MM.1S (cell line): ENCODE results near the gene POMT2.
A peak's percentile ranks its signal among the peaks of the same experiment; 100 is the strongest.

Source experiments
- DNase-seq: peaks from one replicate; pipeline ENCODE4 v3.0.0-alpha.2; 2015
- H2AFZ ChIP-seq: fragments of 300-600 bp; sonication (generic); 2 replicates; pipeline ENCODE4 v1.6.0; 2016; ENCODE audit warnings: antibody characterized with exemption, low read length
- H3F3A ChIP-seq: fragments of 300-600 bp; sonication (generic); 2 replicates; pipeline ENCODE4 v1.6.1; 2016; ENCODE audit warnings: mild to moderate bottlenecking, antibody characterized with exemption, low read length, moderate library complexity, mixed read lengths; ENCODE audit not compliant: insufficient read depth
- H3K27ac ChIP-seq: fragments of 300-600 bp; sonication (generic); 2 replicates; pipeline ENCODE4 v1.5.1; 2016; ENCODE audit warnings: mild to moderate bottlenecking, low read length
- H3K27me3 ChIP-seq: fragments of 300-600 bp; sonication (generic); replicated peaks from 2 replicates; pipeline ENCODE4 v1.6.0; 2016; ENCODE audit warnings: low read length; ENCODE audit not compliant: insufficient read depth
- H3K36me3 ChIP-seq: fragments of 300-600 bp; sonication (generic); replicated peaks from 2 replicates; pipeline ENCODE4 v1.6.1; 2016; ENCODE audit warnings: mild to moderate bottlenecking, low read length, mixed read lengths; ENCODE audit not compliant: insufficient read depth
- H3K4me1 ChIP-seq: fragments of 300-600 bp; sonication (generic); 2 replicates; pipeline ENCODE4 v1.6.1; 2016; ENCODE audit warnings: low read length, mixed read lengths
- H3K4me2 ChIP-seq: fragments of 300-600 bp; sonication (generic); 2 replicates; pipeline ENCODE4 v1.6.0; 2016; ENCODE audit warnings: low read depth, low read length
- H3K4me3 ChIP-seq: fragments of 300-600 bp; sonication (generic); 2 replicates; pipeline ENCODE4 v1.5.1; 2016; ENCODE audit warnings: low read length, mixed read lengths
- H3K79me2 ChIP-seq: fragments of 300-600 bp; sonication (generic); 2 replicates; pipeline ENCODE4 v1.6.1; 2016; ENCODE audit warnings: mixed run types, low read length, mixed read lengths
- H3K9ac ChIP-seq: fragments of 300-600 bp; sonication (generic); 2 replicates; pipeline ENCODE4 v1.6.1; 2016; ENCODE audit warnings: low read length, mixed read lengths
- H3K9me2 ChIP-seq: fragments of 300-600 bp; sonication (generic); replicated peaks from 2 replicates; pipeline ENCODE4 v1.6.1; 2016; ENCODE audit warnings: mild to moderate bottlenecking, low read length, mixed read lengths; ENCODE audit not compliant: insufficient read depth
- H3K9me3 ChIP-seq: fragments of 300-600 bp; sonication (generic); replicated peaks from 2 replicates; pipeline ENCODE4 v1.6.1; 2016; ENCODE audit warnings: mild to moderate bottlenecking, low read length, mixed read lengths; ENCODE audit not compliant: insufficient read depth
- H4K20me1 ChIP-seq: fragments of 300-600 bp; sonication (generic); 2 replicates; pipeline ENCODE4 v1.6.1; 2016; ENCODE audit warnings: mild to moderate bottlenecking, low read length, moderate library complexity, mixed read lengths; ENCODE audit not compliant: insufficient read depth
- CTCF ChIP-seq: fragments of 300-600 bp; sonication (generic); IDR thresholded peaks from 2 replicates; pipeline ENCODE4 v1.5.1; 2016; ENCODE audit warnings: antibody characterized with exemption, low read length, mixed read lengths
- EZH2 ChIP-seq: fragments of 300-600 bp; sonication (generic); optimal IDR thresholded peaks from 2 replicates; pipeline ENCODE3; 2017; ENCODE audit warnings: low read depth, mild to moderate bottlenecking, antibody characterized with exemption, low read length, mixed read lengths
- EZH2phosphoT487 ChIP-seq: fragments of 300-600 bp; sonication (generic); IDR thresholded peaks from 2 replicates; pipeline ENCODE4 v1.6.1; 2018; ENCODE audit warnings: antibody characterized with exemption, low read length

Gene POMT2

GRCh38 chr14:77320238-77320935 lies at the start of gene POMT2:
Gene POMT2 (minus strand): TSS chr14:77320883. CDS start chr14:77320681, 202 bp downstream.
- Histone ChIP-seq H3K4me3 (peak within 1 kb of the TSS; percentile 85), H3K4me2 (peak within 1 kb of the TSS; percentile 59; the same call in 1 of the 2 replicates), H3K4me1 (peaks cover 7% of the 10 kb centered on the region; the same call in 1 of the 2 replicates), H3K79me2 (peaks cover 7% of the 10 kb centered on the region), H3F3A (no peaks in the 10 kb centered on the region), H3K36me3 (no peaks in the 10 kb centered on the region), H3K9me2 (no peaks in the 10 kb centered on the region), H3K9me3 (no peaks in the 10 kb centered on the region), H3K9ac (peak within 1 kb of the TSS; percentile 92), H3K27me3 (no peaks in the 10 kb centered on the region), H4K20me1 (no peaks in the 10 kb centered on the region), H3K27ac (peak within 1 kb of the TSS; percentile 85), H2AFZ (peak within 1 kb of the TSS; percentile 81)
- TF ChIP-seq EZH2 (no peak), CTCF (peak; percentile 7; the same call in 1 of the 2 replicates)
- peak; percentile 75 for DNase-seq

GRCh38 chr14:77369285-77369684 lies 48.6 kb upstream of the POMT2 start:
- Histone ChIP-seq H3K79me2 (no peaks in the 10 kb centered on the region), H3F3A (no peaks in the 10 kb centered on the region), H3K9ac (no peak overlapping the region), H3K4me2 (no peak overlapping the region), H3K9me3 (no peaks in the 10 kb centered on the region), H3K4me1 (no peaks in the 10 kb centered on the region), H4K20me1 (no peaks in the 10 kb centered on the region), H2AFZ (no peak overlapping the region), H3K36me3 (no peaks in the 10 kb centered on the region), H3K27ac (no peak overlapping the region), H3K9me2 (no peaks in the 10 kb centered on the region), H3K4me3 (no peak overlapping the region), H3K27me3 (no peaks in the 10 kb centered on the region)
- DNase-seq = no peak
- TF ChIP-seq CTCF (no peak), EZH2 (no peak), EZH2phosphoT487 (no peak)

- H3F3A ChIP-seq = no peaks in the 10 kb centered on the region
- no peaks in the 10 kb centered on the region for H3K9me2 ChIP-seq
- H3K79me2 ChIP-seq = no peaks in the 10 kb centered on the region
- H4K20me1 ChIP-seq = no peaks in the 10 kb centered on the region
- no peaks in the 10 kb centered on the region for H3K36me3 ChIP-seq
- no peak overlapping the region for H3K4me2 ChIP-seq
- no peak overlapping the region for H3K4me3 ChIP-seq
- H2AFZ ChIP-seq = no peak overlapping the region
- DNase-seq = no peak
- no peak overlapping the region for H3K9ac ChIP-seq
- no peak overlapping the region for H3K27ac ChIP-seq
- no peaks in the 10 kb centered on the region for H3K27me3 ChIP-seq
- H3K9me3 ChIP-seq = no peaks in the 10 kb centered on the region
- no peaks in the 10 kb centered on the region for H3K4me1 ChIP-seq
- TF ChIP-seq CTCF = no peak
- no peak for TF ChIP-seq EZH2
- TF ChIP-seq EZH2phosphoT487 = no peak
These were observed 43.5 kb upstream of the POMT2 start for GRCh38 chr14:77364146-77364545.
